Endodermal cell (in vitro differentiated cells): ENCODE measurements around the gene COMMD8. TPM values are rescaled to one million over a fixed set of nuclear protein-coding genes. Genes with fewer than 3 reads are reported as not detected.

Source experiments
- DNase-seq: peaks from one replicate; pipeline ENCODE4 v3.0.0-alpha.2; 2017
- H3K27ac ChIP-seq: 2 replicates; pipeline ENCODE4 v1.5.1; 2013; ENCODE audit warnings: mild to moderate bottlenecking, low read depth, low read length, moderate library complexity
- H3K27me3 ChIP-seq: 2 replicates; pipeline ENCODE4 v1.6.1; 2013; ENCODE audit warnings: mild to moderate bottlenecking, low read length, moderate library complexity; ENCODE audit not compliant: insufficient read depth, control insufficient read depth, poor library complexity, severe bottlenecking
- H3K36me3 ChIP-seq: 2 replicates; pipeline ENCODE4 v1.7.0; 2013; ENCODE audit warnings: mild to moderate bottlenecking, low read length, moderate library complexity; ENCODE audit not compliant: control insufficient read depth, insufficient read depth
- H3K4me1 ChIP-seq: one replicate; pipeline ENCODE4 v1.7.0; 2013; ENCODE audit warnings: low read length; ENCODE audit not compliant: control insufficient read depth, insufficient read depth
- H3K4me3 ChIP-seq: 2 replicates; pipeline ENCODE4 v1.5.1; 2013; ENCODE audit warnings: mild to moderate bottlenecking, low read length, moderate library complexity
- H3K9ac ChIP-seq: 2 replicates; pipeline ENCODE4 v1.6.1; 2013; ENCODE audit warnings: mild to moderate bottlenecking, low read length, moderate library complexity; ENCODE audit not compliant: poor library complexity, severe bottlenecking; ENCODE audit errors: extremely low read depth
- H3K9me3 ChIP-seq: 2 replicates; pipeline ENCODE4 v1.6.1; 2013; ENCODE audit warnings: mild to moderate bottlenecking, low read length, moderate library complexity; ENCODE audit not compliant: control insufficient read depth
- H3K27ac Mint-ChIP-seq: 2 replicates; pipeline ENCODE4 v1.8.0; 2020; ENCODE audit warnings: mixed read lengths
- H3K27me3 Mint-ChIP-seq: 2 replicates; pipeline ENCODE4 v1.8.0; 2021; ENCODE audit warnings: mild to moderate bottlenecking, mixed read lengths; ENCODE audit not compliant: insufficient read depth
- H3K36me3 Mint-ChIP-seq: 2 replicates; pipeline ENCODE4 v1.8.0; 2020; ENCODE audit warnings: low read depth, mixed read lengths
- H3K4me1 Mint-ChIP-seq: 2 replicates; pipeline ENCODE4 v1.8.0; 2020; ENCODE audit warnings: mixed read lengths
- H3K4me3 Mint-ChIP-seq: 2 replicates; pipeline ENCODE4 v1.8.0; 2020; ENCODE audit warnings: mild to moderate bottlenecking, moderate library complexity, mixed read lengths
- H3K9me3 Mint-ChIP-seq: 2 replicates; pipeline ENCODE4 v1.8.0; 2020; ENCODE audit warnings: mild to moderate bottlenecking, mixed read lengths
- WGBS, 2 experiments: methylation state at CpG; one replicate each; pipeline versions ENCODE4 v1.1.5 to v1.1.7; 2013; ENCODE audit warnings: missing lambda C conversion rate in 2 of 2, mixed read lengths in 1 of 2; ENCODE audit not compliant: insufficient coverage in 1 of 2, insufficient read length in 1 of 2; 5-methylcytosine and 5-hydroxymethylcytosine counted together
- total RNA-seq, 2 donors: library from RNA; stranded (reverse); fragmentation: NEBNext Ultra II Directional in 1 of 2; extraction: Animal tissue kit (Norgen Biotek cat#: 25700) in 1 of 2; gene quantifications; 2 replicates in 1 of 2; 3 replicates in 1 of 2; pipeline ENCODE4 v1.2.1, GENCODE V29; 2021
- TF ChIP-seq, protein P1 (sequence below): fragments of 200-600 bp; sonication (generic); conservative IDR thresholded peaks from 2 replicates; pipeline ENCODE4 v1.5.0; 2021; ENCODE audit warnings: antibody characterized with exemption, mild to moderate bottlenecking

The COMMD8 gene
- total RNA-seq, 2 donors from 2014 or later, result 14.7 to 17.9 TPM

DNA sequence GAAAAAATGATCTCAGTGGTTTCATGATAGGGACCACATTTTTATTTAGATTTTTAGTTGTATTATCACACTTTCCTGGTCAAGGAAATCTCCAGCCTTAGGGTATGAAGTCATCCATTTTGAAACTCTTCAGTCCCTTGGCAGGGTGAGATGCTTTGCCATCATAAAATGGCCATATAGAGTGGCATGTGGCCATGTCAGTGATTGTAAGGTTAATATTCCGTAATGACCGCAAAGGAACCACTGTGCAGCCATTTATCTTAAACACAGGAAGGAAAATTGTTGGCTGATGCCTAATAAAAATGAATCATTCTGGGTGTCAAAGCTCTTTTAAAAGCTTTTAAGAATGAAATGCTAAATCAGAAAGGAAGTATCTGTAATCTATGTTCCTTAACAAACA is 35.6 kb downstream of the COMMD8 start:
- 92 to 98% methylated on average over 2 of the region's 2 CpGs for WGBS, 2 experiments
- Histone ChIP-seq H3K9ac (no peak overlapping the region), H3K36me3 (no peaks in the 10 kb centered on the region), H3K27me3 (no peaks in the 10 kb centered on the region), H3K4me1 (no peaks in the 10 kb centered on the region), H3K27ac (no peak overlapping the region), H3K4me3 (no peak overlapping the region), H3K9me3 (no peaks in the 10 kb centered on the region)
- Mint-ChIP-seq H3K27ac (no peak overlapping the region), H3K4me3 (no peak overlapping the region), H3K4me1 (peaks cover 29% of the 10 kb centered on the region), H3K27me3 (no peaks in the 10 kb centered on the region), H3K9me3 (no peaks in the 10 kb centered on the region), H3K36me3 (no peaks in the 10 kb centered on the region)
- TF ChIP-seq, protein P1, sequence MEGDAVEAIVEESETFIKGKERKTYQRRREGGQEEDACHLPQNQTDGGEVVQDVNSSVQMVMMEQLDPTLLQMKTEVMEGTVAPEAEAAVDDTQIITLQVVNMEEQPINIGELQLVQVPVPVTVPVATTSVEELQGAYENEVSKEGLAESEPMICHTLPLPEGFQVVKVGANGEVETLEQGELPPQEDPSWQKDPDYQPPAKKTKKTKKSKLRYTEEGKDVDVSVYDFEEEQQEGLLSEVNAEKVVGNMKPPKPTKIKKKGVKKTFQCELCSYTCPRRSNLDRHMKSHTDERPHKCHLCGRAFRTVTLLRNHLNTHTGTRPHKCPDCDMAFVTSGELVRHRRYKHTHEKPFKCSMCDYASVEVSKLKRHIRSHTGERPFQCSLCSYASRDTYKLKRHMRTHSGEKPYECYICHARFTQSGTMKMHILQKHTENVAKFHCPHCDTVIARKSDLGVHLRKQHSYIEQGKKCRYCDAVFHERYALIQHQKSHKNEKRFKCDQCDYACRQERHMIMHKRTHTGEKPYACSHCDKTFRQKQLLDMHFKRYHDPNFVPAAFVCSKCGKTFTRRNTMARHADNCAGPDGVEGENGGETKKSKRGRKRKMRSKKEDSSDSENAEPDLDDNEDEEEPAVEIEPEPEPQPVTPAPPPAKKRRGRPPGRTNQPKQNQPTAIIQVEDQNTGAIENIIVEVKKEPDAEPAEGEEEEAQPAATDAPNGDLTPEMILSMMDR, result no peak
- DNase-seq, result no peak

DNA sequence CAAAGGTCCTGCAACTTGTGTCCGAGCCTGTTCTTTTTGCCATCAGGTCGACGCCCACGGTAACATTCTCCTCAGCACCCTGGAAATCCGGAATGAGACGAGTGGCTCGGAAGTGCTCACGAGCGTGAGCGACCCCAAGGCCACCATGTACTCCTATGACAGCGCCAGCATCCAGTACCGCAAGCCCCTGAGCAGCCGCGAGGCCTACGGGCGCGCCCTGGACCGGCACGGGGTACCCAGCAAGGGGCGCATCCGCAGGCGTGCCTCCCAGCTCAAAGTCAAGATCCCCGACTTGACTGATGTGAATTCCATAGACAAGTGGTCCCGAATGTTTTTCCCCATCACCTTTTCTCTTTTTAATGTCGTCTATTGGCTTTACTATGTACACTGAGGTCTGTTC is 37.9 kb downstream of the COMMD8 start:
- Histone ChIP-seq H3K4me3 (no peak overlapping the region), H3K4me1 (no peaks in the 10 kb centered on the region), H3K27me3 (no peaks in the 10 kb centered on the region), H3K27ac (no peak overlapping the region), H3K9me3 (no peaks in the 10 kb centered on the region), H3K9ac (no peak overlapping the region), H3K36me3 (no peaks in the 10 kb centered on the region)
- Mint-ChIP-seq H3K9me3 (no peaks in the 10 kb centered on the region), H3K36me3 (no peaks in the 10 kb centered on the region), H3K4me1 (peaks cover 23% of the 10 kb centered on the region), H3K27ac (no peak overlapping the region), H3K27me3 (no peaks in the 10 kb centered on the region), H3K4me3 (no peak overlapping the region)
- TF ChIP-seq, protein P1, result no peak
- no peak for DNase-seq
- 95 to 97% methylated on average over 18 to 25 of the region's 25 CpGs for WGBS, 2 experiments

DNA sequence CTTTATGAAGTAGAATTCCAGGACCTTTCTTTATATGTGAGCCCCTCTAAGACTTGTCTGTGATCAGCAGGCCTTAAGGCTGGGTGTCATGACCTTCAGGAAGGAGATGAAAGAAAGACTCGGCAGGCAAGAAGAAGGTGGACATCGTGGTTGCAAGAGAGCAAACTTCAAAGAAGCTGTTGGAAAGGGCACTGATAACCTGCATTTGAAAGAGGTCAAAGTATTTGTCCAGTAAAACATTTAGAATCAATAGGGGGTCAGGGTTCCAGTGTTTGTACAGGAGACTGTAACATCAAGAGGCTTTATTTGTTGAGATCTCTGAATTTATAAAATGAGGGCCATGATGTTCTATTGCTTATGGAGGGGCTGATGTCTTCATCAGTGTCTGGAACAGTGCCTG is 44.2 kb downstream of the COMMD8 start:
- Histone ChIP-seq H3K9me3 (no peaks in the 10 kb centered on the region), H3K4me1 (peaks cover 3% of the 10 kb centered on the region), H3K27ac (no peak overlapping the region), H3K9ac (no peak overlapping the region), H3K36me3 (no peaks in the 10 kb centered on the region), H3K27me3 (no peaks in the 10 kb centered on the region), H3K4me3 (no peak overlapping the region)
- H3K4me3 Mint-ChIP-seq, result no peak overlapping the region
- no peak overlapping the region for H3K27ac Mint-ChIP-seq
- WGBS, 2 experiments, result 66 to 85% methylated on average over 2 of the region's 2 CpGs
- TF ChIP-seq, protein P1, result no peak
- no peak for DNase-seq
- no peaks in the 10 kb centered on the region for H3K9me3 Mint-ChIP-seq
- peaks cover 22% of the 10 kb centered on the region for H3K4me1 Mint-ChIP-seq
- H3K36me3 Mint-ChIP-seq, result no peaks in the 10 kb centered on the region
- H3K27me3 Mint-ChIP-seq, result no peaks in the 10 kb centered on the region
